Activated T-helper 1 cell treated with Interleukin-2 at 50 U/mL for 16 hours (primary cell): Measurements from ENCODE around the gene PRSS8.
"Not testable (repeated sequence)": the region's sequence is repeated elsewhere in the genome, so short reads cannot be mapped to it uniquely, and the experiment has no call there.

ENCODE experiments used
- DNase-seq: peaks from one replicate; pipeline ENCODE4 v3.0.0-alpha.2; 2020; ENCODE audit warnings: low read depth

Gene PRSS8

DNA sequence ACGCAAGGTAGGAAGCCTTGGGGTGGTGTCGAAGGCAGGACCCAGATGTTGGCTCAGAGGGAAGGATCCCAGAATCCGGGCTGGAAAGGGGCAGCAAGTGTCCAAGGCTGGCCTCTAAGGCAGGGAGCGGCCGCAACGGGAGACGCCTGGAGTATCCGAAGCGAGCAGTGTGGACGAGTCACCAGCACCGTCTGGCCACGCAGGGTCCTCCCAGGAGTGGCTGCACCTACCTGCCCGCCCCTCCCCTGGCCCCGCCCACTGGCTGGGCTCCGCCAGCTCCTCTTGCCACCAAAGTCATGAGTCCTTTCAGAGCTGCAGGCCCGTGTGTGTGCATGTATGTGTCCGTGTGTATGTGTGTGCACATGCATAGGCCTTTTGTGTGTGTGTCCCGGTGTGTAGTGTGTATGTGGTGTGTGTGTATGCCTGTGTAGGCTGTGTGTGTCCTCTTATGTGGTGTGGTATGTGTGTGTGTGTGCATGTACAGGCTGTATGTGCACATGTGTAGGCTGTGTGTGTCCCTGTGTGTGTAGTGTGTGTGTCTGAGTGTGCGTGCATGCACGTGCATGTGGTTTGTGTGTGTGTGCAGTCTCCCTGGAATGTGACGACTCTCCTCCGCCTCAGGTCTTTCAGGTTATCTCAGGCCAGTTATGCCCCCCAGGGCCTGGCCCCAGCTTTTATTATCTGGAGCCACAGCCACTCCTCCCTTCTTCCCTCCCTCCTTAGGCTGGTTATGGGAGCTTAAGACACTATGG, at the start of gene PRSS8:
Gene PRSS8, minus strand, starts transcription at position 193 of the 752 bp plus-strand sequence. CDS start 229 bp downstream, outside the sequence.
- DNase-seq = no peak

- no peak for DNase-seq
Measured at GRCh38 chr16:31184888-31185287, 49.4 kb upstream of the PRSS8 start.

GRCh38 chr16:31183432-31184428, 48.2 kb upstream of the PRSS8 start:
- DNase-seq = no peak

- DNase-seq = no peak
Measured at GRCh38 chr16:31182391-31182790, 46.9 kb upstream of the PRSS8 start.

- DNase-seq = no peak
Measured at GRCh38 chr16:31181102-31181830, 45.7 kb upstream of the PRSS8 start.

DNA sequence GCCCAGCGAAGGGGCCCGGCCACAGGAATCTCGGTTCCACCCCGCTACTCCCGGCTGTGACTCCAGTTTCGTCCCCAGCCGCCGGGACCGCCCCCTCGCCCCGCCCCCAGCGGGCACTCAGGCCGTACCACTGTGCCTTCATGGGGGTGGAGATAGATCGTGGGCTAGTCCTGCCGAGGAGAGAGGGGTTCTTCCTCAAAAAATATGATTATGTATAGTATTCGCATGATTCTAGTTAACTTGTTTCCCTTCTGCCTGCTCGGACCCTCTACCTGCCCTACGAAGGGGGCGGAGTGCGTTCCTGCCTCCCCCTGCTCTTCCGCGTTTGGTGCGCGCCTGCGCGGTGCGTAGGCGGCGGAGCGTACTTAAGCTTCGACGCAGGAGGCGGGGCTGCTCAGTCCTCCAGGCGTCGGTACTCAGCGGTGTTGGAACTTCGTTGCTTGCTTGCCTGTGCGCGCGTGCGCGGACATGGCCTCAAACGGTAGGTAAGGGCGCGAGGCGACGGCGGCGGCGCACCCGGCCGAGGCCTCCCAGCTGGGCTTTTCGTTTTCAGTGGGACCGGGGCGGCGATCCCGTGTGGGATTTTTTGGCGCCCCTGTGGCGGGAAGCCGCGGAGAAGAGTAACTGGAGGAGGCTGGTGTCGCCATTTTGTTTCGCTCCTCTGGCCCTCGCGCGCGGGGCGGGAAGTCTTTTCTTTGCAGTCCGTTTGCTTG, 44.4 kb upstream of the PRSS8 start, which contains the start of gene FUS:
Gene FUS, plus strand, starts transcription at position 393 of the 713 bp plus-strand sequence. Its CDS starts 76 bp downstream, at position 469.
- DNase-seq = peak; percentile 87

DNA sequence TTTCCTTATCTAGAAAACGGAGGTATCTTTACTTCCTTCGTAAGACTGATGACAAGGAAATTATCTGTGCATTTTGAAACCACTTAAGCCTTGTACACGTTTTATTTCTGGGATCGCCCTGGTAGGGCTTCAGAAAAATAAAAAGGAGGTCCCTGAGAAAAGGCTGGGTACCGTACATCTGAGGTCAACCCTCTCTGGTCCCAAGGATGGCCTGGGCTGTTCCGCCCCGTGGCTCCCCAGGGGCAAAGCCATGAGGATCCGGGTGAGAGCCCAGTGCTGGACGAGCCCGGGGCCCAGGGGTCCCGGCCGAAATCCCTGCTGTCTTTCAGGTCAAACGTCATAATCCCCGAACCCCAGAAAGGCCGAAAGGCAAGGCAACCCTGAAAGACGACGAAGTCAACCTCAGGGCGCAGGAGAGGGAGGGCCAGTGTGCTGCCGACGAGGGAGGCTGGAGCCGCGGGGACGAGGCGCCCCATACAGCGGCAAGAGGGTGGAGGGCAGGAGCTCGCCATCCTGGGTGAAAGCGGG, 43.8 kb upstream of the PRSS8 start:
- DNase-seq = no peak

GRCh38 chr16:31177136-31177535, 41.6 kb upstream of the PRSS8 start:
- DNase-seq = peak; percentile 28

GRCh38 chr16:31170048-31170447, 34.5 kb upstream of the PRSS8 start:
- not testable (repeated sequence) for DNase-seq

GRCh38 chr16:31168848-31169247, 33.3 kb upstream of the PRSS8 start:
- DNase-seq = no peak

DNA sequence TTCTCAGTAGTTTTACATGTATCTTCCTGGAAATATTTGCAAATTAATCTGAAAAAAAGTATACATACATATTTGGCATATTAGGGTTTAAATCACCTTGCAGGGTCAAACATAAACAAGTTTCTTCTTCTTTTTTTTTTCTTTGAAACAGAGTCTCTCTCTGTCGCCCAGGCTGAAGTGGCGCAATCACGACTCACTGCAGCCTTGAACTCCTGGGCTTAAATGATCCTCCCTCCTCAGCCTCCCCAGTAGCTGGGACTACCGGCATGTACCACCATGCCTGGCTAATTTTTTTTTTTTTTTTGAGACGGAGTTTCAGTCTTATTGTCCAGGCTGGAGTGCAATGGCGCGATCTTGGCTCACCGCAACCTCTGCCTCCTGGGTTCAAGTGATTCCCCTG, 31.8 kb upstream of the PRSS8 start:
- DNase-seq = no peak

GRCh38 chr16:31157136-31157535, 21.6 kb upstream of the PRSS8 start:
- DNase-seq = no peak

DNA sequence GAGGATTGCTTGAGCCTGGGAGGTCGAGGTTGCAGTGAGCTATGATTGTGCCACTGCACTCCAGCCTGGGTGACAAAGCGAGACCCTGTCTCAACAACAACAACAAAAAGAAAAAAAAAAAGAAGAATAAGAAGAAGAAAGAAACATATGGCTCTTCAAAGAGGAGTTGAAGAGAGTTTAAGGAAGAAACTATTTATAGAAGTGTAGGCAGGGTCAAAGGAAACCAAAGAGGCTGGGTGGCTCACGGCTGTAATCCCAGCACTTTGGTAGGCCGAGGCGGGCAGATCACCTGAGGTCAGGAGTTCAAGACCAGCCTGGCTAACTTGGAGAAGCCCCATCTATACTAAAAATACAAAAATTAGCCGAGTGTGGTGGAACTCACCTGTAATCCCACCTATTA, 15.4 kb upstream of the PRSS8 start:
- not testable (repeated sequence) for DNase-seq

- DNase-seq = no peak
Measured at GRCh38 chr16:31149894-31150890, 14.7 kb upstream of the PRSS8 start, which contains the start of gene PRSS36. PRSS36 (minus strand) TSS chr16:31150066; CDS start chr16:31150035, 31 bp downstream.

GRCh38 chr16:31149332-31149731, 13.8 kb upstream of the PRSS8 start:
- DNase-seq = no peak

DNA sequence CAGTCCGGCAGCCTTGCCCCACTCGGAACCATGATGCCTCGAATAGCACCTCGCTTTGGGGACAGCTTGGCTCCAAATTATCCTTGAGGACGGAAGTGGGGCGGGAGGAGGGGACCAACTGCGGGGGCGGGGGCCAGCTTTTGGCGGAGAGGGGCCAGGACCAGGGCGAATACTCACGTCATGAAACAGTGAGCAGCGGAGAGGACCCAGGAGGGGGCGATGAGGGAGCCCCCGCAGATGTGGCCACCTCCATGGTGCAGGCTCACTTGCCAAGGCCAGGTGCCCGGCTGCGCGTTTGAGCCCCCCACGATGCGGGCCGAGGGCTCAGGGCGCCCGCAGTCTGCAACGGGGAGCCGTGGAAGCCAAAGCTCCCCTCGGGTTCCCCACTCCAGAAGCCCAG, 13.4 kb upstream of the PRSS8 start:
- DNase-seq = no peak

DNA sequence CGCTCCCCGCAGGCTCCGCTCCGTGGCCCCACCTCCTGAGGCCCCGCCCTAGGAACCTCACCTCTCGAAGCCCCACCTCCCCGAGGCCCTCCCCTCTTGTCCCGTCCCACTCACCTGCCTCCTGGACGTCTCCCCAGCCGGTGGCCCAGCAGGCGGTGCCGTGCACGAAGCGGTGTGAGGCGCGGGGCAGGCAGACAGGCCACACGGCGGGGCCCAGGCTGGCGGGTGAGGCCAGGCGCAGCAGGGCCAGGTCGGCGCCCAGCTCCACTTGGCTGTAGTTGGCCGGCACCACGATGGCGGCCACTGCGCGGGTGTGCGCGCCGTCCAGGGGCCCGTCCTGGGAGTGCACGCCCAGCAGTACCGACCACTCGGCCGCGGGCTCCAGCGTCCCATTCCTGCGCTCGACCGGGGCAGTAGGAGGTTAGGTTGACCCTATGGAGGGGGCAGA, 12.8 kb upstream of the PRSS8 start:
- no peak for DNase-seq

- DNase-seq = no peak
Measured at GRCh38 chr16:31147574-31147973, 12.0 kb upstream of the PRSS8 start.

- no peak for DNase-seq
Measured at GRCh38 chr16:31145398-31145990, 10.0 kb upstream of the PRSS8 start.
